ENCODE results near the gene TAF6. TPM values are rescaled to one million over a fixed set of nuclear protein-coding genes. Genes with fewer than 3 reads are reported as not detected.

Gene TAF6
- total and polyA plus RNA-seq, 9 of the 15 experiments (the other 6 are each of a cell fraction or from before 2014, with no cell fraction given): 0.78 to 78.7 (median 21.3) TPM

- no peak; the same call in 1 of the 2 replicates for TF ChIP-seq ZNF395 (CRISPR knock-in tag; IDR thresholded peaks at IDR 0.05)
- TF ChIP-seq IRF9 (tag; IDR thresholded peaks at IDR 0.05): no peak
- peak; percentile 65; the same call in 1 of the 2 replicates for TF ChIP-seq ZNF695 (CRISPR knock-in tag; IDR thresholded peaks at IDR 0.05)
- TF ChIP-seq IRF2 (CRISPR knock-in tag; IDR thresholded peaks at IDR 0.05): no peak
- TF ChIP-seq CBFB (CRISPR knock-in tag; IDR thresholded peaks at IDR 0.05): no peak
- no peak for TF ChIP-seq MAFF (IDR thresholded peaks at IDR 0.05; ENCODE audit: low read length)
- TF ChIP-seq USF1 (CRISPR knock-in tag; IDR thresholded peaks at IDR 0.05): peak; percentile 21; the same call in 1 of the 2 replicates
- TF ChIP-seq HDAC1 (IDR thresholded peaks at IDR 0.05): peak; percentile 71 to 76; a peak in 3 of 4 replicates
- peak; percentile 85 for TF ChIP-seq ZNF583 (CRISPR knock-in tag; IDR thresholded peaks at IDR 0.05)
- no peak for TF ChIP-seq TAF15 (IDR thresholded peaks at IDR 0.05; ENCODE audit: low read depth, low read length)
- no peak for TF ChIP-seq ESRRB (CRISPR knock-in tag; IDR thresholded peaks at IDR 0.05; ENCODE audit: borderline replicate concordance)
- peak; percentile 39 to 75; a peak in 2 of 4 replicates for TF ChIP-seq TBL1XR1 (IDR thresholded peaks at IDR 0.05; ENCODE audit: low read length in 2 of 2)
- 0 out of 2 replicates have a peak, but pooled peaks have one; percentile 46 for TF ChIP-seq ZNF830 (CRISPR knock-in tag; IDR thresholded peaks at IDR 0.05)
- TF ChIP-seq CHD1 (IDR thresholded peaks at IDR 0.05; ENCODE audit: low read length): no peak
- TF ChIP-seq LCOR (CRISPR knock-in tag; IDR thresholded peaks at IDR 0.05): peak; percentile 71
- peak; percentile 91 for TF ChIP-seq MEIS2 (IDR thresholded peaks at IDR 0.05; ENCODE audit: partially characterized antibody)
- peak in 1 of 2 experiments; percentile 54; a peak in 2 of 4 replicates for TF ChIP-seq MLLT1 (IDR thresholded peaks at IDR 0.05)
- TF ChIP-seq HDAC8 (tag; IDR thresholded peaks at IDR 0.05): no peak; the same call in 1 of the 2 replicates
- no peak for TF ChIP-seq DACH1 (IDR thresholded peaks at IDR 0.05; ENCODE audit: partially characterized antibody)
- TF ChIP-seq PREB (CRISPR knock-in tag; IDR thresholded peaks at IDR 0.05): peak; percentile 98
- TF ChIP-seq ELF2 (CRISPR knock-in tag; IDR thresholded peaks at IDR 0.05): peak; percentile 56
These were observed at the start of gene TAF6, which contains the start of gene CNPY4 (continued) for GRCh38 chr7:100119072-100119969.

Measured in K562 (cell line).